ENCODE data around the gene MGRN1. TPM values are rescaled to one million over a fixed set of nuclear protein-coding genes. Genes with fewer than 3 reads are reported as not detected.

MGRN1 gene
- total and polyA plus RNA-seq, 2 of the 13 experiments (the other 11 are each of a cell fraction or from before 2014, with no cell fraction given), result 11.9 to 12.6 TPM

- WGBS (ENCODE audit: low lambda C conversion rate), result 47% methylated on average over 8 of the region's 16 CpGs
- TF ChIP-seq, protein P1, sequence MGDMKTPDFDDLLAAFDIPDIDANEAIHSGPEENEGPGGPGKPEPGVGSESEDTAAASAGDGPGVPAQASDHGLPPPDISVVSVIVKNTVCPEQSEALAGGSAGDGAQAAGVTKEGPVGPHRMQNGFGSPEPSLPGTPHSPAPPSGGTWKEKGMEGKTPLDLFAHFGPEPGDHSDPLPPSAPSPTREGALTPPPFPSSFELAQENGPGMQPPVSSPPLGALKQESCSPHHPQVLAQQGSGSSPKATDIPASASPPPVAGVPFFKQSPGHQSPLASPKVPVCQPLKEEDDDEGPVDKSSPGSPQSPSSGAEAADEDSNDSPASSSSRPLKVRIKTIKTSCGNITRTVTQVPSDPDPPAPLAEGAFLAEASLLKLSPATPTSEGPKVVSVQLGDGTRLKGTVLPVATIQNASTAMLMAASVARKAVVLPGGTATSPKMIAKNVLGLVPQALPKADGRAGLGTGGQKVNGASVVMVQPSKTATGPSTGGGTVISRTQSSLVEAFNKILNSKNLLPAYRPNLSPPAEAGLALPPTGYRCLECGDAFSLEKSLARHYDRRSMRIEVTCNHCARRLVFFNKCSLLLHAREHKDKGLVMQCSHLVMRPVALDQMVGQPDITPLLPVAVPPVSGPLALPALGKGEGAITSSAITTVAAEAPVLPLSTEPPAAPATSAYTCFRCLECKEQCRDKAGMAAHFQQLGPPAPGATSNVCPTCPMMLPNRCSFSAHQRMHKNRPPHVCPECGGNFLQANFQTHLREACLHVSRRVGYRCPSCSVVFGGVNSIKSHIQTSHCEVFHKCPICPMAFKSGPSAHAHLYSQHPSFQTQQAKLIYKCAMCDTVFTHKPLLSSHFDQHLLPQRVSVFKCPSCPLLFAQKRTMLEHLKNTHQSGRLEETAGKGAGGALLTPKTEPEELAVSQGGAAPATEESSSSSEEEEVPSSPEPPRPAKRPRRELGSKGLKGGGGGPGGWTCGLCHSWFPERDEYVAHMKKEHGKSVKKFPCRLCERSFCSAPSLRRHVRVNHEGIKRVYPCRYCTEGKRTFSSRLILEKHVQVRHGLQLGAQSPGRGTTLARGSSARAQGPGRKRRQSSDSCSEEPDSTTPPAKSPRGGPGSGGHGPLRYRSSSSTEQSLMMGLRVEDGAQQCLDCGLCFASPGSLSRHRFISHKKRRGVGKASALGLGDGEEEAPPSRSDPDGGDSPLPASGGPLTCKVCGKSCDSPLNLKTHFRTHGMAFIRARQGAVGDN (CRISPR knock-in tag; IDR thresholded peaks at IDR 0.05), result peak; percentile 55
- peak; percentile 54; the same call in 1 of the 2 replicates for TF ChIP-seq ZBTB38 (CRISPR knock-in tag; IDR thresholded peaks at IDR 0.05)
- peak; percentile 23 for TF ChIP-seq ZEB1 (IDR thresholded peaks at IDR 0.05; ENCODE audit: insufficient replicate concordance, low read depth)
- TF ChIP-seq HNF4A (CRISPR knock-in tag; IDR thresholded peaks at IDR 0.05), result peak; percentile 28
- 0 out of 4 replicates have a peak, but pooled peaks of 1 of the 2 experiments have one; percentile 18 for TF ChIP-seq EP300 (IDR thresholded peaks at IDR 0.05; ENCODE audit: low read depth in 2 of 2, low read length in 2 of 2)
- TF ChIP-seq EP300 (CRISPR knock-in tag; IDR thresholded peaks at IDR 0.05; ENCODE audit: borderline replicate concordance), result no peak
- no peak for TF ChIP-seq ZHX2 (IDR thresholded peaks at IDR 0.05; ENCODE audit: low read depth)
- no peak for TF ChIP-seq ZHX2 (CRISPR knock-in tag; IDR thresholded peaks at IDR 0.05; ENCODE audit: borderline replicate concordance)
- TF ChIP-seq ZSCAN29 (CRISPR knock-in tag; conservative IDR thresholded peaks at IDR 0.05), result no peak
- TF ChIP-seq, protein P2, sequence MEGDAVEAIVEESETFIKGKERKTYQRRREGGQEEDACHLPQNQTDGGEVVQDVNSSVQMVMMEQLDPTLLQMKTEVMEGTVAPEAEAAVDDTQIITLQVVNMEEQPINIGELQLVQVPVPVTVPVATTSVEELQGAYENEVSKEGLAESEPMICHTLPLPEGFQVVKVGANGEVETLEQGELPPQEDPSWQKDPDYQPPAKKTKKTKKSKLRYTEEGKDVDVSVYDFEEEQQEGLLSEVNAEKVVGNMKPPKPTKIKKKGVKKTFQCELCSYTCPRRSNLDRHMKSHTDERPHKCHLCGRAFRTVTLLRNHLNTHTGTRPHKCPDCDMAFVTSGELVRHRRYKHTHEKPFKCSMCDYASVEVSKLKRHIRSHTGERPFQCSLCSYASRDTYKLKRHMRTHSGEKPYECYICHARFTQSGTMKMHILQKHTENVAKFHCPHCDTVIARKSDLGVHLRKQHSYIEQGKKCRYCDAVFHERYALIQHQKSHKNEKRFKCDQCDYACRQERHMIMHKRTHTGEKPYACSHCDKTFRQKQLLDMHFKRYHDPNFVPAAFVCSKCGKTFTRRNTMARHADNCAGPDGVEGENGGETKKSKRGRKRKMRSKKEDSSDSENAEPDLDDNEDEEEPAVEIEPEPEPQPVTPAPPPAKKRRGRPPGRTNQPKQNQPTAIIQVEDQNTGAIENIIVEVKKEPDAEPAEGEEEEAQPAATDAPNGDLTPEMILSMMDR (CRISPR knock-in tag; IDR thresholded peaks at IDR 0.05), result peak; percentile 23; the same call in 1 of the 2 replicates
- FAIRE-seq, result no peak
- ChIA-PET CTCF (ENCODE audit: low intra/inter-chr PET ratio, low total read pairs) (no interaction called here), POLR2A (interaction anchor here (1.0 to 1.8 kb wide), 4 partner anchors 10 to 40 kb away, joined by 3 to 15 read pairs (median 3); no protein-coding TSS in a partner anchor)
- peak; percentile 27 for DNase-seq (ENCODE audit: low spot score)
- intact Hi-C loops (cut with micrococcal nuclease; ENCODE audit: unreplicated experiment), result no loop called here
- Histone ChIP-seq H3K9me3 (ENCODE audit: low read length) (no peaks in the 10 kb centered on the region), H3K27ac (ENCODE audit: extremely low read length, insufficient read depth, low read length) (peak overlapping the region; percentile 67), H3K9ac (ENCODE audit: insufficient read depth, low read depth, low read length) (peak overlapping the region; percentile 14; the same call in 1 of the 2 replicates), H2AFZ (ENCODE audit: low read length) (no peak overlapping the region), H3K4me1 (ENCODE audit: insufficient read depth, low read length) (peaks cover 63% of the 10 kb centered on the region), H3K4me3 (replicated peaks in 1 of 3; ENCODE audit: insufficient read depth in 1 of 3, low read depth in 2 of 3, low read length in 3 of 3) (no peak overlapping the region), H4K20me1 (ENCODE audit: insufficient read depth, low read length) (no peaks in the 10 kb centered on the region), H3K27me3 (ENCODE audit: control insufficient read depth in 1 of 2, insufficient read depth in 2 of 2, low read length in 2 of 2) (no peaks in the 10 kb centered on the region), H3K4me2 (ENCODE audit: low read depth, low read length) (peak overlapping the region; percentile 18; the same call in 1 of the 2 replicates), H3K36me3 (replicated peaks in 1 of 2; ENCODE audit: control insufficient read depth in 1 of 2, insufficient read depth in 2 of 2, low read length in 2 of 2) (peaks cover 29 to 54% of the 10 kb centered on the region in 2 experiments; a peak in 4 of 5 replicates), H3K79me2 (ENCODE audit: insufficient read depth, low read length) (peaks cover 6% of the 10 kb centered on the region)
- TSS peak; percentile 15 for BruUV-seq (replicated peaks)
- ATAC-seq, result no peak
- in situ Hi-C loops (cut with HindIII; ENCODE audit: extremely low pct_ligation_motif_present, low pct_unique_long_range_greater_than_20kb), result no loop called here
Measured at GRCh38 chr16:4654011-4654963, 29.7 kb downstream of the MGRN1 start.

All from HepG2 (cell line).